Measurements from ENCODE around the gene FREY1.

FREY1 gene

DNA sequence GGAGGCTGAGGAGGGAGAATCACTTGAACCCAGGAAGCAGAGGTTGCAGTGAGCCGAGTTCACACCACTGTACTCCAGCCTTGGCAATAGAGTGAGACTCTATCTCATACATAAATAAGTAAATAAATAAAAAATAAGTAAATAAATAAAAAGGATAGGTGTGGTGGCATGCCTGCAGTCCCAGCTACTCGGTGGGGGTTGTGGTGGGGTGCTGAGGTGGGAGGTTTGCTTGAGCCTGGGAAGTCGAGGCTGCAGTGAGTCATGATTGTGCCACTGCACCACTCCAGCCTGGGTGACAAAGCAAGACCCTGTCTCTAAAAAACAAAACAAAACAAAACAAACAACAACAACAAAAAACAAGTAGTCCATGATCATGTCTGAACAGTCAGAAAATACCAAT lies 18.5 kb upstream of the FREY1 start:
- no peak for DNase-seq (ENCODE audit: low spot score)
- TF ChIP-seq, protein P1, sequence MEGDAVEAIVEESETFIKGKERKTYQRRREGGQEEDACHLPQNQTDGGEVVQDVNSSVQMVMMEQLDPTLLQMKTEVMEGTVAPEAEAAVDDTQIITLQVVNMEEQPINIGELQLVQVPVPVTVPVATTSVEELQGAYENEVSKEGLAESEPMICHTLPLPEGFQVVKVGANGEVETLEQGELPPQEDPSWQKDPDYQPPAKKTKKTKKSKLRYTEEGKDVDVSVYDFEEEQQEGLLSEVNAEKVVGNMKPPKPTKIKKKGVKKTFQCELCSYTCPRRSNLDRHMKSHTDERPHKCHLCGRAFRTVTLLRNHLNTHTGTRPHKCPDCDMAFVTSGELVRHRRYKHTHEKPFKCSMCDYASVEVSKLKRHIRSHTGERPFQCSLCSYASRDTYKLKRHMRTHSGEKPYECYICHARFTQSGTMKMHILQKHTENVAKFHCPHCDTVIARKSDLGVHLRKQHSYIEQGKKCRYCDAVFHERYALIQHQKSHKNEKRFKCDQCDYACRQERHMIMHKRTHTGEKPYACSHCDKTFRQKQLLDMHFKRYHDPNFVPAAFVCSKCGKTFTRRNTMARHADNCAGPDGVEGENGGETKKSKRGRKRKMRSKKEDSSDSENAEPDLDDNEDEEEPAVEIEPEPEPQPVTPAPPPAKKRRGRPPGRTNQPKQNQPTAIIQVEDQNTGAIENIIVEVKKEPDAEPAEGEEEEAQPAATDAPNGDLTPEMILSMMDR (IDR thresholded peaks at IDR 0.05; ENCODE audit: borderline replicate concordance, control extremely low read depth, extremely low read depth, insufficient read depth, missing control alignments): no peak
- in situ Hi-C loops (cut with MboI; ENCODE audit: low sequenced_read_pairs, unreplicated experiment): no loop called here

DNA sequence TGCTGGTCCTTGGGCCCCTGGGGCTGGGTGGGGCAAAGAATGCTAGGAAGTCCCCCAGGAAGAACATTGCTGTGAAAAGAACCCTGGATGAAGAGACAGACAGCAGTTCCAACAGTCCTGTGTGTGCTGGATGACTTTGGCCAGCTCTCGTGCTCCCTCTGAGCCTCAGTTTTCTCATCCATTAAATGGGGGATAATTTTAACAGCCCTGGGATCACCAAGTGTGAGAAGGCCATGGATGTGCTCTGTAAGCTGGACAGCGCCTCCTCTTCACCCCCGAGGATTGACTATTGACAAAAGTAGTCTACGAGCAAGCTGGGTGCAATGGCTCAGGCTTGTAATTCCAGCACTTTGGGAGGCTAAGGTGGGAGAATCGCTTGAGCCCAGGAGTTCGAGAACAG lies 17.9 kb upstream of the FREY1 start:
- DNase-seq (ENCODE audit: low spot score): no peak
- TF ChIP-seq, protein P1 (IDR thresholded peaks at IDR 0.05; ENCODE audit: borderline replicate concordance, control extremely low read depth, extremely low read depth, insufficient read depth, missing control alignments): no peak
- in situ Hi-C loops (cut with MboI; ENCODE audit: low sequenced_read_pairs, unreplicated experiment): no loop called here

GRCh38 chr11:45924036-45924915 lies 17.2 kb upstream of the FREY1 start:
- DNase-seq (ENCODE audit: low spot score): peak; percentile 34
- in situ Hi-C loops (cut with MboI; ENCODE audit: low sequenced_read_pairs, unreplicated experiment): no loop called here
- TF ChIP-seq, protein P1 (IDR thresholded peaks at IDR 0.05; ENCODE audit: borderline replicate concordance, control extremely low read depth, extremely low read depth, insufficient read depth, missing control alignments): no peak

DNA sequence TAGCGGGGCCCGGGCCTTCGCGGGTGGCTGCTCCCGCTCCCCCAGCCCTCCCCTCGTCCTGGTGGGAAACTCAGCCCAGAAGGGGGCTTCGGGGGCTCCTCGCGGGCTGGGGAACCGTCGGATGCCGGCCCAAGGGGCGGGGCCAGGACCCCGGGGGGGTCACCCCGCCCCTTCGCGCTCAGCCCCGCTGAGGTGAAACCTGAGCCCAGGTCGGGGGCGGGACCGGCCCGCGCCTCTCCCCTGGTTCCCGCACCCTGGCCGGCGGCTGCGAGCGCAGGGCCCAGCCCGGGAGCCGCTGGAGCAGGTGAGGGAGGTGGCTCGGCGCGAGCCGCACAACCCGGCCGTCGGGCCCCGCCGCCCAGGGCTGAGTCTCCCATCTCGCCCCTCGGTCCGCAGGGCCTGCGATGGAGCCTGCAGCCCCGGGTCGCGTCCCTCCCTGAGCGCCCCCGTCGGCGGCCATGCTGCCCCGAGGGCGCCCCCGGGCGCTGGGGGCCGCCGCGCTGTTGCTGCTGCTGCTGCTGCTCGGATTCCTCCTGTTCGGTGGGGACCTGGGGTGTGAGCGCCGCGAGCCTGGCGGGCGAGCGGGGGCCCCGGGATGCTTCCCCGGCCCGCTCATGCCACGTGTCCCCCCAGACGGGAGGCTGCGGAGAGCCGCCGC lies 15.5 kb upstream of the FREY1 start, which contains the start of gene LARGE2:
LARGE2 (plus strand) TSS at position 232 of the 658 bp plus-strand sequence; CDS start at position 459, 227 bp downstream.
- in situ Hi-C loops (cut with MboI; ENCODE audit: low sequenced_read_pairs, unreplicated experiment): no loop called here
- TF ChIP-seq, protein P1 (IDR thresholded peaks at IDR 0.05; ENCODE audit: borderline replicate concordance, control extremely low read depth, extremely low read depth, insufficient read depth, missing control alignments): no peak
- DNase-seq (ENCODE audit: low spot score): peak; percentile 59

DNA sequence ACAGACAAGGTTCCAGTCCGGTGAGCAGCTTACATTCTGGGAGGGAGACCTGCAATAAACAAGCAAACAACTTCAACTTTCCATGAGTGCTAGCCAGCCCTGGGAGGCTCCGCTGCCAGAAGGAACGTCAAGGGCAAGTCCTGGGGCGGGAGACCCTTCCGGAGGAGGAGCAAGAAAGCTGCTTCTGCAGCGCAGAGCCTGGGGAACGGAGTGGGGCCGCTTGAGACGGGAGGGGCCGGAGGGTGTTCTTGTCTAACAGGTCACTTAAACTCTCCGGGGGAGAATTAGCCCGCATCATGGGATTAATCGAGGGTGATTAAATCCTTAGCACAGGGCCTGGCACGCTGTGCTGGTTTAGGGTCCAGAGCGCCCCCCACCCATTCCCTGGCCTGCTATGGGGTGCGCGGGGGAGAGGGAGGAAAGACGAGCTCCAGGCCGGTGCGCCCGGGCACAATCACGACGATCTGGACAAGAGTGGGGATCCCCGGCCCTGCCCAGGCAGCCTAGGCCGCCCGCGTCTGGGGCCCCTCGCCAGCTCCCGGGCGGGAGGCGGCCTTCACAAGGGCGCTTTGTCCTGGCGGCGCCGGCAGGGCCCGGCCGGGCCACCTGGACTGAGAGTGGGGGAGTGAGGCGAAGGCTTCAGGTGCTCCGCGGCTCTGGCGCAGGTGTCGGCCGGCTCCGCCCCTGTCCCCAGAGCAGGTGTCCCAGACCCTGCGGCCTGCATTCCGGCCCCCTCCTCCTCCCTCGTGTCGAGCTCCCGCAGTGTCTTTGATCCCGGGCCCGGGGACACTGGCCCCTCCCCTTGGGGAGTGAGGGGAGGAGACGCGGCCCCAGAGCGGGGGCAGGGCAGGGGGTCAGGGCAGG lies 14.7 kb upstream of the FREY1 start:
- TF ChIP-seq, protein P1 (IDR thresholded peaks at IDR 0.05; ENCODE audit: borderline replicate concordance, control extremely low read depth, extremely low read depth, insufficient read depth, missing control alignments): no peak
- no peak for DNase-seq (ENCODE audit: low spot score)
- in situ Hi-C loops (cut with MboI; ENCODE audit: low sequenced_read_pairs, unreplicated experiment): no loop called here

Measured in GM13976 (cell line).